Measurements from ENCODE around the gene SOWAHC.

SOWAHC gene

DNA sequence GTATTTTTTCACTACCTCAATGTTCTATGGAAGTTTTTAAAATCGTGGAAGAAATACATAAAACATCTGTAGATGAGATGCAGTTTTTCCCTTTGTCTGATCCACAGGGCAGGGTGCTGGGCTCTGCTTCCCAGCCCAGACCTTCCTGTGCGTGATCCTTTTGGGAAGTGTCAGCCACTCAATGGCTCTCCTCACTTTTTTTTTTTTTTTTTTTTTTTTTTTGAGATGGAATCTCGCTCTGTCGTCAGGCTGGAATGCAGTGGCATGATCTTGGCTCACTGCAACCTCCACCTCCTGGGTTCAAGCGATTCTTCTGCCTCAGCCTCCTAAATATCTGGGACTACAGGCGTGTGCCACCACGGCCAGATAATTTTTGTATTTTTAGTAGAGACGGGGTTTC lies 32.8 kb downstream of the SOWAHC start:
- no peak for DNase-seq (ENCODE audit: low read depth in 2 of 2)

DNA sequence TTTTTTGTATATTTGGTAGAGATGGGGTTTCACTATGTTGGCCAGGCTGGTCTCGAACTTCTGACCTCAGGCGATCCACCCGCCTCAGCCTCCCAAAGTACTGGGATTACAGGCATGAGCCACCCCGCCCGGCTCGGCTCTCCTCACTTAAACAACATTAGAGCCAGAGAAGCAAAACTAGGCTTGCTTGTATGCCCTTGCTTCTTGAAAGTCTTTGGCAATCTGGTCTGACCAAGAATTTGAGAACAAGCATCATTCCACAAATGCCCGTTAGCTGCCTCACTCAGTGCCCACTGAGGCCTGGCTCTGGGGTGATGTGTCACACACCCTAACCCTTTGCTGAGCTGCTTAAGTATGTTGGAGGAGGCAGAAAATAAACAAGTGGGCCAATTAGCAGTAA lies 33.5 kb downstream of the SOWAHC start:
- DNase-seq (ENCODE audit: low read depth in 2 of 2), result no peak

DNA sequence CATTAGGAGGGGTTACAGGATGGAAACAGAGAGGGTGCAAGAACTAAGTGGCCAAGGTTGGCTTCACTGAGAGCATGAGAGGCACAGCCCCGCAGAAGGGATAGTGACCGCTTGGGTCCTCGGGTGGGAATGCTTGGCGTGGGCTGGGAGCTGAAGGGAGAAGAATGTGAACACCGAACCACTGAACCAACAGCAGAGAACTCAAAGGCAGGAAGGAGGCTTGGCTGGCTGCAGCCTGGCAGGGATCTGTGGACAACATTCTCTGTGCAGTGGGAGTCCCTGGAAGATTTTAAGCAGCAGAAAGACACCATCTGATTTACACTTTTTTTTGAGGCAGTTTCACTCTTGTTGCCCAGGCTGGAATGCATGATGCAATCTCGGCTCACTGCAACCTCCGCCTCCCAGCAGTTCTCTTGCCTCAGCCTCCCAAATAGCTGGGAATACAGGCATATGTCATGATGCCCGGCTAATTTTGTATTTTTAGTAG lies 33.9 kb downstream of the SOWAHC start:
- no peak for DNase-seq (ENCODE audit: low read depth in 2 of 2)

DNA sequence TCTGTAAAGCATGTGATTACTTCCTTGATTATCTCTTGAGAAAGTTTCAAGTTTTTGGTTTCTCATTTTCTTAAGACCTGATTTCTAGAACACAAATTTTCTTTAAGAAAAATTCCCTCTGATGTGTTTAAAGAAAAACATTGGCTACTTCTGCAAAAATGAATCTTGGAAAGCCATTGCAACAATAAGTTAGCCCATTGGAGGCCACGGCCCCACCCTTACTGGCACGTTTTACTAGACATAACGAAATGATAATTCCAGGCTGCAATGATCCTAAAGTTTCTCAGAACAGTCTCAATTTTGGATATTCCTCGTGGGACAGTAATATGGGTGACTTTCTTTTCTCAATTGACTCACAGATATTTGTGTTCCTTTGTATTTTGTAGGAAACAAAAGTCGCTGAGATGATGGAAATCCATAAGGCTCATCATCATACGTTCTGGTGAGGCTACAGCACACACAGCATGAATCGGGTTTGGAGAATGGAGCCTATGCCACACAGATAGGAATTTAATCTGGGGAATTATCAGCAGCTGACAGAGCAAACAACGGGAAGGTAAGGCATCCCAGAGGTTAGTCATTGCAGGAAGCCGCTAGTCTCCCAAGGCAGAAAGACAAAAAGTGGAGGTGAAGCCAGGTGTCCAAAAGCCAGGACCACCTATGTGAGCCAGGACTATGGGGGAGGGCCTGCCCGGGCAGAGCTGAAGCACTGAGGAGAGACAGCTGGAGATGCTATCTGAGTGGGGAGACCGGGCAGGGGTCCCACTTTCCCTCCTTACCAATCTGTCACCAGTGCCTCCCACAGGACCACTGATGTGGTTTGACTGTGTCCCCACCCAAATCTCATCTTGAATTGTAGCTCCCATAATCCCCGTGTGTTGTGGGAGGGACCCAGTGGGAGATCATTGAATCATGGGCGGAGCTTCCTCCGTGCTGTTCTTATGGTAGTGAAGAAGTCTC lies 35.9 kb downstream of the SOWAHC start:
- DNase-seq (ENCODE audit: low read depth in 2 of 2), result no peak

DNA sequence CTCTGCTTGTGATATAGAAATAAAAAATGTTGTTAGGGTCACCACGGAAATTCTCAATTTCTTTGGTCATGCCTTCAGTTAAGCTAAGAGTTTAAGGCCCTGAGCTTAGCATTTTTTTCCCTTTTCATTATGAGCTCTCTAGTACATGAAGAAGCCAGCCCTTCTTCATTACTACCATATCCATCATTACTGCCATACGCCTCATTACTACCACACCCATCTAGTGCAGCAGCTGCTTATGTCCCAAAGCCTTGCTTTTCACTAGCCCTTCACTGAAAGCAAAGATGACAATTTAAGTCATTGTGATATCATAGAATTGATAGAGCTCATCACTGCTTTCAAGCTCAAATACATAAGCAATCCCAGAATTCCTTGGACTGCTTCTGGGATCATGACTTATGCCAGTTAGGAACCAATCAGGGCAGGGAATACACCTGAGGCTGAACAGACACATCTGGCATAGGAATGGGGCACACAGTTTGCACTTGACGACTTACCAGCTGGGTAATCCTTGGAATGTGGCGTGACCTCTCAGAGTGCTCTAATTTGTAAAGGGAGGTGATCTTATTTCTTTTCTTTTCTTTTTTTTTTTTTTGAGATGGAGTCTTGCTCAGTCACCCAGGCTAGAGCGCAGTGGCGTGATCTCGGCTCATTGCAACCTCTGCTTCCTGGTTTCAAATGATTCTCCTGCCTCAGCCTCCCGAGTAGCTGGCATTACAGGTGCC lies 40.3 kb downstream of the SOWAHC start:
- DNase-seq (ENCODE audit: low read depth in 2 of 2), result no peak

DNA sequence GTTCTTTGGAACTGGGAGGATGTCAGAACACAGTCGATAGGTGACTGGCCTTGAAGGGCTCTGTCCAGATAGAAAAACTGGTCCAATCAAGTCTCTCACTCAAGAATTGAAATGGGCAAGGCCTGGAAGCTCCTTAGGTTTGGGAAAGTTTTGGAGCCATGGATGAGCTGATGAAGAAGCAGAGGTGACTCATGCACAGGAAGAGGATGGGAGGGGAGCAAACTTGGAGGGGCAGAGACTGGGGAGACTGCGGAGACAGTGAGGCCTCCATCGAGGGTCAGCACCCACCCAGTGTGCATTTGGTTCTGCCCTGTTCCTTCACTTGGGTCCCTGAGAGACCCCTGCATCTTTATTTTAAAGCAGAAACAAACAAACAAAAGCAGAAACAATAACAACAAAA lies 41.1 kb downstream of the SOWAHC start:
- no peak for DNase-seq (ENCODE audit: low read depth in 2 of 2)

DNA sequence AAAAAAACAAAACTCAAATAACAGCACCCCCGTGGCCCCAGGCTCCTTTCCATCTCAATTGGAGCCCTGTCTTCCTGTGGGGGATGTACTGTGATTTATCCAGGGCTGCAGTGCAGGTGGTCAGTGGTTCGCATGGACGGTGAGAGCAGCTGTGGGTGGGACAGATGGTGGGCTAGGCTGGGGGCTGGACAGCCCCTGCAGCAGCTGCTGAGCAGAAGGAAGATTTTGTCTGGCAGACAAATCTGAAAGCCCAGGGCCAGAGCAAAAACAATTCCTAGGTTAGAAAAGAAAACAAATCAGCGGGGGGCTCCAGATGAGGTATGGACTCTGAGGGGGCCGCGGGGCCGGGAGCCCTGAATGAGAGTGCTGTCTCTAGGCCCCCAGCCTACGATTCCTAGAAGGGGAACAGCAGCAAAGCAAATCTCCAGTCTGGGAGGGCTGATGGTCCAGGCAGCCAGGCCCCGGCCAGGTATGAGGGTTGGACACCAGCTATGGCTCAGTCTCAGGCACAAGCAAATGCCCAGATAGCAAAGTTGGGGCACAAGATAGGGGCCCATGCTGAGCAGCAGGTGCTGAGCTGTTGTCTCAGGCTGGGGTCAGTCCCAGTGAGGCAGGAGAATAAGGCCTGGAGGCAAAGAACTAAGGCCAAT lies 45.4 kb downstream of the SOWAHC start:
- DNase-seq (ENCODE audit: low read depth in 2 of 2), result no peak

DNA sequence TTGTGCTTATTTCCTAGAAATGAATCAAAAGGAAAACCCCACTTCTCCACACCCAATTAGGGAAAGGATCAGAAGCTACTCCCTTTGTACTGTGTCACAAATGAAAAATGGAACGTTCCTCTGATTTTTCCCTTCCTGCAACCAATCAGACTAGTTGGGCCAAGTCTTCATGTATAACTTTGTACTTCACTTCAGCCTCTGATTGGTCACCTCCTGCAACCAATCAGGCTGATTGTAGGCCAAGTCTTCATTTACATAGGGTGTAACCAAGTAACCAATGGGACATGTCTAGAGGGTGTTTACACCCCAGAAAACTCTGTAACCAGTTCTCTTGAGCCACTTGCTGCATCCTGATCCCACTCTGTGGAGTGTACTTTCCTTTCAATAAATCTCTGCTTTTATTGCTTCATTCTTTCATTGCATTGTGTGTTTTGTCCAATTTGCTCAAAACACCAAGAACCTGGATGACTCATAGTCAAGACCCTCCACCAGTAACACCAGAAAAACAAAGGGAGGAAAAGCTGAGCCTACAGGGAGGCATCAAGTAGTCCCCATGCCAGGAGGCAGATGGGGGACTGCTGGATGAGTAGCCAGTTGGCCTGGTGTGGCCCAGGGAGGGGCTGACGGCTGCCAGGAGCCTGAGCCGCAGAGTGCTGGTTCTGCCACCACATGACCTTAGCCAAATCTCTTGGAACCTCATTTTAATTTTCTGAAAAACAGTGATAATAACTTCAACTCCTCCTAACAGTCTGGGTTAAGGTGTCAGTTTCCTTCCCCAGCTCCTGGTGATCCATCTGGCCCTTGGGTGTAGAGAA lies 46.1 kb downstream of the SOWAHC start:
- DNase-seq (ENCODE audit: low read depth in 2 of 2), result no peak

DNA sequence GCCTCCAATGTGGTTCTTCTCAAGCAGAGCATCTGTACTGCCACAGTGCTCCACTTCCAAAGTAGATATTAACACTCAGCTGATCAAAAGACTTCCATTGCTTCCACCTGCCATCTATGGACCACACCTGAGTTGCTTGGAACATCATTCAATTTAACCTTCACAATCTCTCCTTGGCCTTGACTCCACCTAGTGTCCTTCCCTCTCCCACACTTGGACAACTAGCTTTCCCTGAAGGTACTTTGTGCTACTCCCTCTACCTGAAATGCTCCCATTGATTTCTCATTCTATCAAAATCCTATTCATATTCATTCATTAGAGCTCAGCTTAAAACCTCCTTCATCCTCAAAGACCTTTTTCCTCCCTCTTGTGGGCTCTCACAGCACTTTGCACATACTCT lies 48.7 kb downstream of the SOWAHC start:
- DNase-seq (ENCODE audit: low read depth in 2 of 2), result no peak

DNA sequence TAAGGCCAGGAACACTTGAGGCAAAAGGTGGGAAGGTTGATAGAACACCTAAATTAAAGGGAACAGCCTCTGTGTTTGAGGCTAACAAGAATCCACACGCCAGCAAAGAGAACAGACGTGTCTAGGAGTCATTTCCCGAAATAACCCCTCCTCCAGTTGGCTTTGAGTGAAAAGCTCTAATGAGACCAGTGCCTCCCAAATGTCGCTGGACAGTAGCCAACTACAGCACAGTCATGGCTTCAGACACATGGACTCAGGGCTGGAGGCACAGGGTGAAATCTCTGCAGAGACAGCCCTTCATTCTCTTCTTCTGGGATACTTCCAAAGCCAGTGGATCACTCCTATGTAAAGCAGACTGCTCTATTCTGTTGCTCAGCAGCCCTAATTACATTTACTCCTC lies 49.6 kb downstream of the SOWAHC start:
- DNase-seq (ENCODE audit: low read depth in 2 of 2), result no peak

DNA sequence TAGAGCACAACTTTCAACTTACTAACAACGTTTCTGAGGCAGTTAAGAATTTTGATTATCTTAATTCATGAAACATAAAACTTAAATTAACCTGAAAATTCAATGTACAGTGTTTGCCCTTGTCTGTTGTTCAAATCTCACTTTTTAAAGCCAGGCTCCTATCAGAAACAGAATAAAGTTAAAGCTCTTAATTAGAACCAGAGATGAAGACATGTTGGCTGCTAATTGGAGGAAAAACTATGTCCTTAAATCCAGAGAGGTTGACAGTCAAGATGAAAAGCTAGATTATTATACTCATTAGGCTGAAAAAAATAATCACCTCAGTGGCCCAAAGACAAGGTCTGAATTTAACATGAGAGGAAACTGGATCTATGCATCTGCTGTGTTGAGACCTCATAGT lies 52.3 kb downstream of the SOWAHC start:
- DNase-seq (ENCODE audit: low read depth in 2 of 2), result no peak

Measured in stimulated activated CD8-positive, alpha-beta memory T cell treated with anti-CD3 and anti-CD28 coated beads, Interleukin-15, amount 100 ng/mL, for 4 hours (primary cell).